ENCODE results near the gene IQSEC1.

The IQSEC1 gene

DNA sequence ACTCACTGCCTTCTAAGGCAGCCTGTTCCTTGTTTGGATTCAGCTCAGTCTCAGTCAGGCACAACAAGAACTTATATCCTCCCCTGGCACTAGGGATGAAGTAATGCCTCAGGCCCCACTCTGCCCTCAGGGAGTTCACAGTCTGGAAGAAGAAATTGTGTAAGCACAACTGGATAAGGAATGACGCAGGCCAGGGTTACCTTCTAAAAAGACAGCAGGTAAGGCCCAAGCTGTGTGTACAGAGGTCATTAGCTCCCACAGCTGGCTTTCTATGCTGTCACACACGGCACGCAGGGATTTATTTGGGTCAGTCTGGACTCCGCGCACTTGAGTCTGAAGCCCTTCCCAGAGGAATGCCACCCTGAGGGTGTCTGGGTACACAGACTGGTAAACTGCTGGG, 82.9 kb downstream of the IQSEC1 start:
- Histone ChIP-seq H3K4me3 (ENCODE audit: severe bottlenecking) (no peak overlapping the region), H3K4me1 (ENCODE audit: insufficient read depth, poor library complexity, severe bottlenecking) (no peaks in the 10 kb centered on the region), H3K27me3 (ENCODE audit: insufficient read depth, poor library complexity, severe bottlenecking) (peaks cover 9% of the 10 kb centered on the region), H3K27ac (ENCODE audit: poor library complexity, severe bottlenecking) (no peak overlapping the region), H3K9me3 (ENCODE audit: severe bottlenecking) (no peaks in the 10 kb centered on the region), H3K36me3 (ENCODE audit: low read depth) (no peaks in the 10 kb centered on the region)
- TF ChIP-seq, protein P1, sequence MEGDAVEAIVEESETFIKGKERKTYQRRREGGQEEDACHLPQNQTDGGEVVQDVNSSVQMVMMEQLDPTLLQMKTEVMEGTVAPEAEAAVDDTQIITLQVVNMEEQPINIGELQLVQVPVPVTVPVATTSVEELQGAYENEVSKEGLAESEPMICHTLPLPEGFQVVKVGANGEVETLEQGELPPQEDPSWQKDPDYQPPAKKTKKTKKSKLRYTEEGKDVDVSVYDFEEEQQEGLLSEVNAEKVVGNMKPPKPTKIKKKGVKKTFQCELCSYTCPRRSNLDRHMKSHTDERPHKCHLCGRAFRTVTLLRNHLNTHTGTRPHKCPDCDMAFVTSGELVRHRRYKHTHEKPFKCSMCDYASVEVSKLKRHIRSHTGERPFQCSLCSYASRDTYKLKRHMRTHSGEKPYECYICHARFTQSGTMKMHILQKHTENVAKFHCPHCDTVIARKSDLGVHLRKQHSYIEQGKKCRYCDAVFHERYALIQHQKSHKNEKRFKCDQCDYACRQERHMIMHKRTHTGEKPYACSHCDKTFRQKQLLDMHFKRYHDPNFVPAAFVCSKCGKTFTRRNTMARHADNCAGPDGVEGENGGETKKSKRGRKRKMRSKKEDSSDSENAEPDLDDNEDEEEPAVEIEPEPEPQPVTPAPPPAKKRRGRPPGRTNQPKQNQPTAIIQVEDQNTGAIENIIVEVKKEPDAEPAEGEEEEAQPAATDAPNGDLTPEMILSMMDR (IDR thresholded peaks at IDR 0.05; ENCODE audit: poor library complexity, severe bottlenecking), result no peak
- ATAC-seq (ENCODE audit: low read depth) (no peak), DNase-seq (ENCODE audit: low spot score) (no peak)

DNA sequence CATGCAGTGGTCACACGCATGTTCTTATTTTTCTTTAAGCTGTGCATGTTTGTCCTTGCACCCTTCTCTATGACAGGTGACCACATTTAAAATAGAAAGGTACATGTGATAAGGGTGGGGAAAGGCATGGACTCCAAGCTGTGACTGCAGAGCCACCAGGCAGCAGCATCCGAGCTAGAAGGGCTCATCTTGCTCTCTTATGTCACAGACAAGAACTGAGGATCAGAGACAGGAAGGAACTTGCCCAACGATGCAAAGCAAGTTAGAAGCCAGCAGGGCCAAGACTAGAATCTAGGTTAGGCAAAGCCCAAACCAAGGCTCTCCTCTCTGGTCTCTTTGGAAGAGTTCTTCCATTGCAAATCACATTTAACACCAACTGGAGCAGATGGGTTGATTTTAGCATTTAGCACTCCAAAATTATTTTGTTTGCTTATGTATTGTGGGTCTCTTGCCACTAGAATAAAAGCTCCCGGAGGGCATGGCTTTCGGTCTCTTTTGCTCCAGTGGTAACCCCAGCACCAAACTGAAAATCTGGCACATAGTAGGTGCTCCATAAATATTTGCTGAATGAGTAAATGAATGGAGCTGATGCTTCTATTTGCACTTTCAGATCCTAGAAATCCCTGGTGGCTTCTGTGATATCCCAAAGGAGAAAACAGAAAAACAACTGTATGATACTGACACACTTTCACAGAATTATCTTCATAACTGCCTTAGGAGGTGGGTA, 84.3 kb downstream of the IQSEC1 start:
- ATAC-seq (ENCODE audit: low read depth) (no peak), DNase-seq (ENCODE audit: low spot score) (no peak)
- Histone ChIP-seq H3K4me1 (ENCODE audit: insufficient read depth, poor library complexity, severe bottlenecking) (no peaks in the 10 kb centered on the region), H3K36me3 (ENCODE audit: low read depth) (no peaks in the 10 kb centered on the region), H3K4me3 (ENCODE audit: severe bottlenecking) (no peak overlapping the region), H3K27ac (ENCODE audit: poor library complexity, severe bottlenecking) (no peak overlapping the region), H3K9me3 (ENCODE audit: severe bottlenecking) (no peaks in the 10 kb centered on the region), H3K27me3 (ENCODE audit: insufficient read depth, poor library complexity, severe bottlenecking) (peaks cover 9% of the 10 kb centered on the region)
- TF ChIP-seq, protein P1 (IDR thresholded peaks at IDR 0.05; ENCODE audit: poor library complexity, severe bottlenecking), result no peak

DNA sequence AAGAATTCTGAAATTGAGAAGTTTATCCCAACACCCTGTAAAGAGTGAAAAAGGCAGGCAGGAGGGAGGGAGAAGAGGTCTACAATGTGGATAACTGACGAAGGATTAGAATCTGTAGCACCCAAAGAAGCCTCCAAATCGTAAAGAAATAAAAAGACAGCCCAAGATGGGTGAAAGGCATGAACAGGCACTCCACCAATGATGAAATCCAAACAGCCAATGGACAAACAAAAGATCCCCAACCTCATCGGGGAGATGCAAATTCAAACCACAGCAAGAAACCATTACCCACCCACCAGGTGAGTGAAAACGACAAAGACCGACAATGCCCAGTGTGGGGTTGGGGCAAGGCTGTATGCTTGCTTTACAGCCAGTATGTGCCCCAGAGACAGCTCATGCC, 85.6 kb downstream of the IQSEC1 start:
- no peak overlapping the region for H3K27ac ChIP-seq (ENCODE audit: poor library complexity, severe bottlenecking)
- H3K9me3 ChIP-seq (ENCODE audit: severe bottlenecking), result no peaks in the 10 kb centered on the region
- TF ChIP-seq, protein P1 (IDR thresholded peaks at IDR 0.05; ENCODE audit: poor library complexity, severe bottlenecking), result no peak
- H3K36me3 ChIP-seq (ENCODE audit: low read depth), result no peaks in the 10 kb centered on the region
- H3K4me1 ChIP-seq (ENCODE audit: insufficient read depth, poor library complexity, severe bottlenecking), result no peaks in the 10 kb centered on the region
- ATAC-seq (ENCODE audit: low read depth) (no peak), DNase-seq (ENCODE audit: low spot score) (no peak)
- H3K27me3 ChIP-seq (ENCODE audit: insufficient read depth, poor library complexity, severe bottlenecking), result peaks cover 1% of the 10 kb centered on the region
- H3K4me3 ChIP-seq (ENCODE audit: severe bottlenecking), result no peak overlapping the region

DNA sequence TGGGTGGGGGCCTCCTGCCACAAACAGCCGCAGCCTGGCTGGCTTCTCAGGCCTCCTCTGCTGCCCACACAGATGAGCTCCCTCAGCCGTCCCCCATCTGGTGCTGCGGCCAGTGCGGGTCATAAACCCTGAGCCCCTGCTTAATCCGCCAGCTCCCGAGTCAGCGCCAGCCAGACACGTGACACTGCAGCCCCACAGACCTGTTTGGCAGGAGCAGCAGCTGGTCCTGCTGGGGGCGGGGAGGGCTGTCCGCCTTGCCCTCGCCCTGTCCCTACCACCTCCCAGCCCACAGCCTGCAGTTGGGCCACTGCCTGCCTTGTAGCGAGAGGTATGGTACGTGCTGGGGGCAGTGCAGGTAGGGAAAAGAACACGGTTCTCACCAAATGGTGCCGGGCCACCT, 86.2 kb downstream of the IQSEC1 start:
- Histone ChIP-seq H3K9me3 (ENCODE audit: severe bottlenecking) (no peaks in the 10 kb centered on the region), H3K4me1 (ENCODE audit: insufficient read depth, poor library complexity, severe bottlenecking) (no peaks in the 10 kb centered on the region), H3K4me3 (ENCODE audit: severe bottlenecking) (no peak overlapping the region), H3K27ac (ENCODE audit: poor library complexity, severe bottlenecking) (no peak overlapping the region), H3K36me3 (ENCODE audit: low read depth) (no peaks in the 10 kb centered on the region), H3K27me3 (ENCODE audit: insufficient read depth, poor library complexity, severe bottlenecking) (no peaks in the 10 kb centered on the region)
- ATAC-seq (ENCODE audit: low read depth), result no peak
- no peak for DNase-seq (ENCODE audit: low spot score)
- TF ChIP-seq, protein P1 (IDR thresholded peaks at IDR 0.05; ENCODE audit: poor library complexity, severe bottlenecking), result no peak

DNA sequence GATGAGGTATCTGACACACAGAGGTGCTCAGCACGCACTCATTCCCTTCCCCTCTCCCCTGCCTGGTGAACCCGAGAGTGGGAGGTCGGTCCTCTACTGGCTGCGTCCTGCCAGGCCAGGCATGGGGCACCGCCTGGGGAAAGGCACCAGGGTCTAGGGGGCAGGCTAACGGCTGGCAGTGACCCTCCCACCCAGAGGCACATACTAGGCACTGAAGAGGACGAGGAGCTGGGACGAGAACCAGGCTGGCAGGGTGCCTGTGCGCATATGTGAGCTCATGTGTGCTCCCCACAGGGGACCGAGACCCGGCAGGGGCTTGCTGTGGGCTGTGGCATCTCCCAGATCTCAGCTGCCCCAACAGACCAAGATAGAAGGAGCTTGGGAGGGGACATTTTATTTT, 86.7 kb downstream of the IQSEC1 start:
- Histone ChIP-seq H3K36me3 (ENCODE audit: low read depth) (no peaks in the 10 kb centered on the region), H3K9me3 (ENCODE audit: severe bottlenecking) (no peaks in the 10 kb centered on the region), H3K4me3 (ENCODE audit: severe bottlenecking) (no peak overlapping the region), H3K27ac (ENCODE audit: poor library complexity, severe bottlenecking) (no peak overlapping the region), H3K4me1 (ENCODE audit: insufficient read depth, poor library complexity, severe bottlenecking) (no peaks in the 10 kb centered on the region), H3K27me3 (ENCODE audit: insufficient read depth, poor library complexity, severe bottlenecking) (no peaks in the 10 kb centered on the region)
- TF ChIP-seq, protein P1 (IDR thresholded peaks at IDR 0.05; ENCODE audit: poor library complexity, severe bottlenecking), result no peak
- ATAC-seq (ENCODE audit: low read depth) (no peak), DNase-seq (ENCODE audit: low spot score) (no peak)

Measured in RWPE2 (cell line).